Glutamatergic neuron (in vitro differentiated cells): ENCODE measurements around the gene HMSD. TPM values are rescaled to one million over a fixed set of nuclear protein-coding genes. Genes with fewer than 3 reads are reported as not detected.

Experiments used
- DNase-seq: peaks from one replicate; pipeline ENCODE4 v3.0.0; 2022
- H3K27ac Mint-ChIP-seq: one replicate; pipeline ENCODE4 v1.8.0; 2020; ENCODE audit warnings: mild to moderate bottlenecking, mixed read lengths, inconsistent platforms; ENCODE audit not compliant: unreplicated experiment
- H3K27me3 Mint-ChIP-seq: one replicate; pipeline ENCODE4 v1.8.0; 2020; ENCODE audit warnings: mild to moderate bottlenecking, moderate library complexity, mixed read lengths, inconsistent platforms; ENCODE audit not compliant: unreplicated experiment
- H3K36me3 Mint-ChIP-seq: one replicate; pipeline ENCODE4 v1.8.0; 2020; ENCODE audit warnings: mild to moderate bottlenecking, mixed read lengths, inconsistent platforms; ENCODE audit not compliant: unreplicated experiment
- H3K4me1 Mint-ChIP-seq: one replicate; pipeline ENCODE4 v1.8.0; 2020; ENCODE audit warnings: mild to moderate bottlenecking, low read depth, mixed read lengths, inconsistent platforms; ENCODE audit not compliant: unreplicated experiment
- H3K4me3 Mint-ChIP-seq: one replicate; pipeline ENCODE4 v1.8.0; 2020; ENCODE audit warnings: mild to moderate bottlenecking, mixed read lengths, inconsistent platforms; ENCODE audit not compliant: unreplicated experiment
- H3K9me3 Mint-ChIP-seq: one replicate; pipeline ENCODE4 v1.8.0; 2020; ENCODE audit warnings: mild to moderate bottlenecking, moderate library complexity, mixed read lengths, inconsistent platforms; ENCODE audit not compliant: unreplicated experiment
- total RNA-seq: library from RNA; stranded (reverse); fragmentation: NEBNext Ultra II Directional; extraction: Animal tissue kit (Norgen Biotek cat#: 25700); gene quantifications from one replicate; pipeline ENCODE4 v1.2.1, GENCODE V29; 2021; ENCODE audit not compliant: unreplicated experiment
- TF ChIP-seq, protein P1 (sequence below): fragments of 200-600 bp; sonication (generic); IDR thresholded peaks from one replicate; pipeline ENCODE4 v1.5.0; 2021; ENCODE audit not compliant: partially characterized antibody, unreplicated experiment

Gene HMSD
- total RNA-seq, 1 donor from 2014 or later, result not detected

DNA sequence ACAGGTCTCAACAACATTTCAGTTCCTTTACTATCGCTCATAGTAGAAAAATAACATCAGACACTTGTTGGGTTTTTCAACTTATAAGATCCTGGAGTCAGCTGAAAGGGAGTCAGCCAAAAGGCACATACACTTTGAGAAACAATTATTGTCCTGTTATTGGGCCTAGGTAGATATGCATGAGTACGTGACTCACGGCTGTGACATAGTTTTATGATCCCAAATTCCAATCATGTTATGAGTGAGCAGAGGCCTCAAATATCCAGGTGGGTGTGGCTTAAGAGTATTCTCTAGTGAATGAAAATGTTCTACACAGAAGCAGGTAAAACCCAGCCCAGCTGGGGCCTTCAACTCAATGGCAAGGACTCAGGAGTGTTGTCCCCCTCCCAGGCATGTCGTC, 47.9 kb downstream of the HMSD start:
- DNase-seq, result no peak
- peaks cover 12% of the 10 kb centered on the region for H3K27me3 Mint-ChIP-seq
- TF ChIP-seq, protein P1, sequence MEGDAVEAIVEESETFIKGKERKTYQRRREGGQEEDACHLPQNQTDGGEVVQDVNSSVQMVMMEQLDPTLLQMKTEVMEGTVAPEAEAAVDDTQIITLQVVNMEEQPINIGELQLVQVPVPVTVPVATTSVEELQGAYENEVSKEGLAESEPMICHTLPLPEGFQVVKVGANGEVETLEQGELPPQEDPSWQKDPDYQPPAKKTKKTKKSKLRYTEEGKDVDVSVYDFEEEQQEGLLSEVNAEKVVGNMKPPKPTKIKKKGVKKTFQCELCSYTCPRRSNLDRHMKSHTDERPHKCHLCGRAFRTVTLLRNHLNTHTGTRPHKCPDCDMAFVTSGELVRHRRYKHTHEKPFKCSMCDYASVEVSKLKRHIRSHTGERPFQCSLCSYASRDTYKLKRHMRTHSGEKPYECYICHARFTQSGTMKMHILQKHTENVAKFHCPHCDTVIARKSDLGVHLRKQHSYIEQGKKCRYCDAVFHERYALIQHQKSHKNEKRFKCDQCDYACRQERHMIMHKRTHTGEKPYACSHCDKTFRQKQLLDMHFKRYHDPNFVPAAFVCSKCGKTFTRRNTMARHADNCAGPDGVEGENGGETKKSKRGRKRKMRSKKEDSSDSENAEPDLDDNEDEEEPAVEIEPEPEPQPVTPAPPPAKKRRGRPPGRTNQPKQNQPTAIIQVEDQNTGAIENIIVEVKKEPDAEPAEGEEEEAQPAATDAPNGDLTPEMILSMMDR, result no peak
- peaks cover 5% of the 10 kb centered on the region for H3K36me3 Mint-ChIP-seq
- no peak overlapping the region for H3K4me3 Mint-ChIP-seq
- no peak overlapping the region for H3K27ac Mint-ChIP-seq
- no peaks in the 10 kb centered on the region for H3K9me3 Mint-ChIP-seq
- H3K4me1 Mint-ChIP-seq, result no peaks in the 10 kb centered on the region

DNA sequence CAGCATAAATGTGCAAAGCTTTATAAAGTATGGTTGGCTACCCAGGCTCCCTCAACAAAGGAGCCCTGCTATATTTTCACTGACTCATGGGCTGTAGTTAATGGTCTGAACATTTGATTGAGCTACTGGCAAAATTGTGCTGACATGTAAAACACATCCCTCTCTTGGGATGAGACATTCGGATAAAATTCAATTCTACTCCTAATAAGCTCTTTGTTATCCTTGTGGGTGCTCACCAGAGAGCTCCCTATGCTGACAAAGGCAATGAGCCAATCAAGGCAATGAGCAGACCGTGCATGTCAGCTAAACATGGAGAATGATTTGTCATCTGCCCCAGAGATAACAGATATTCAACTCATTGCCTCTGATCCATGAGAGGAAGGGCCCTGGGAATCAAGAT, 48.5 kb downstream of the HMSD start:
- H3K27ac Mint-ChIP-seq, result no peak overlapping the region
- H3K27me3 Mint-ChIP-seq, result peaks cover 12% of the 10 kb centered on the region
- H3K4me1 Mint-ChIP-seq, result no peaks in the 10 kb centered on the region
- H3K4me3 Mint-ChIP-seq, result no peak overlapping the region
- no peak for DNase-seq
- TF ChIP-seq, protein P1, result no peak
- no peaks in the 10 kb centered on the region for H3K9me3 Mint-ChIP-seq
- peaks cover 5% of the 10 kb centered on the region for H3K36me3 Mint-ChIP-seq

DNA sequence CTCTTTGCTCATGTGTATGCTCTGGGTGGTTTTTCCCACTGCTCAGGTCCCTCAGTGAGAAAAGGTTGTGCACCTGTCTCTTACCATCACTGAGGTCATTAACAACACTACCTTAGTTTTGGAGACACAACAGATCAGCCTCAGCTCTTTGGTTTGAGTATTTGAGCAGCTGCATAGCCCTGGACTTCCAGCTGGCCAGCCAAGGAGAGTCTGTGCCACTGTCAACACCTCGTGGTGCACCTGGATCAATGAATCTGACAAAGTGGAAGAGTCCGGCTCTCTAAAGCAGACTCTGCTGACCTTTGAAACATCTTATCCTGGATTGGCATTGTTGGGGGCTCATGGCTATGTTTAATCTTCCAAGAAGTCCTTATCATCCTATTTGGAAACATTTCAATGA, 50.8 kb downstream of the HMSD start:
- Mint-ChIP-seq H3K9me3 (peaks cover 2% of the 10 kb centered on the region), H3K27me3 (peaks cover 12% of the 10 kb centered on the region), H3K36me3 (peaks cover 5% of the 10 kb centered on the region), H3K4me3 (no peak overlapping the region), H3K4me1 (no peaks in the 10 kb centered on the region), H3K27ac (no peak overlapping the region)
- TF ChIP-seq, protein P1, result no peak
- no peak for DNase-seq

DNA sequence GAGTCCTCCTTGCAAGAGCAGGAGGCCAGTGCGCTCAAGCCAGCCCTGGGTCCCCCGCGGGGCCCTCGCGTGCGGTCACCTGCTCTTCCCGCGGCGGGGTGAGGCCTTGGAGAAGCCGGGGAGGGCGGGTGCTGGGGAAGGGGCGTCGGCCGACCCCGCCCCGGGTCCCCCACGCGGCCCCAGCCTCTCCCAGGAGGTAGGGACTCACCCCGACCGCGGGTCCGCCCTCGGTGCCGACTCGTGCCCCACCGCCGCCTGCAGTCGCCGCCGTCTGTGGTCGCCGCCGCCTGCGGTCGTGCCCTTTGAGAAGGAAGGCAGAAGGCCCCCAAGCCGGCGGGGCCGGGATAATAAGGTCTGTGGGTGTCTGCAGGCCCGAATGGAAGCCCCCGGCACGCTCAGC, 53.5 kb downstream of the HMSD start:
- Mint-ChIP-seq H3K4me3 (no peak overlapping the region), H3K9me3 (peaks cover 2% of the 10 kb centered on the region)

DNA sequence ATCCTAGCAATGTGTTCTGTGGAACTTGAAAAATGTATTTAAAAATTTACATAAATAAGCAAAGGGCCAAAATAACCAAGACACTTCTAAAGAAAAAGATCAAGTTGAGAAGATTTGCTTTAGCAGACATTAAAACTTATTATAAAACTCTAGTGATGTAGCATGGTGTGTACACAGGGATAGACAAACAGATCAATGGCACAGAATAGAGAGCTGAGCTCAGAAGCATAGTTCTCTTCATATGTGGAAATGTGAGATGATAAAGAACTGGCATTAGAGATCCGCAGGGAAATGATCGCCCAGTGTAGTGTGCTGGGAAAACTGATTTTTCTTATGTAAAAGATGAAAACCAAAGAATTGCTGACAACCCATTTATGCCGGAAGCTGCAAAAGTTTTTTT, 60.2 kb downstream of the HMSD start:
- no peak for DNase-seq
- TF ChIP-seq, protein P1, result no peak
- H3K4me3 Mint-ChIP-seq, result no peak overlapping the region
- no peak overlapping the region for H3K27ac Mint-ChIP-seq
- no peaks in the 10 kb centered on the region for H3K9me3 Mint-ChIP-seq
- H3K27me3 Mint-ChIP-seq, result no peaks in the 10 kb centered on the region
- H3K4me1 Mint-ChIP-seq, result no peaks in the 10 kb centered on the region
- no peaks in the 10 kb centered on the region for H3K36me3 Mint-ChIP-seq

More for the DNA sequence above, 53.5 kb downstream of the HMSD start:
- Mint-ChIP-seq H3K27me3 (peaks cover 7% of the 10 kb centered on the region), H3K4me1 (no peaks in the 10 kb centered on the region), H3K36me3 (no peaks in the 10 kb centered on the region), H3K27ac (no peak overlapping the region)
- no peak for DNase-seq
- TF ChIP-seq, protein P1, result no peak

Other genes with a start within 250 kb of the HMSD start
- gene SERPINB11, start 246.3 kb upstream of the HMSD start, total RNA-seq, result not detected
- not detected for gene SERPINB7, start 173.9 kb upstream of the HMSD start, total RNA-seq
- gene SERPINB2, start 61.6 kb upstream of the HMSD start, total RNA-seq, result not detected
- not detected for gene SERPINB10, start 41.3 kb upstream of the HMSD start, total RNA-seq
- gene SERPINB8, start 20.8 kb downstream of the HMSD start, total RNA-seq, result 4.2 TPM
- not detected for gene LINC00305, start 199.8 kb downstream of the HMSD start, total RNA-seq